ENCODE results near the gene PLA2G4D.

PLA2G4D gene

DNA sequence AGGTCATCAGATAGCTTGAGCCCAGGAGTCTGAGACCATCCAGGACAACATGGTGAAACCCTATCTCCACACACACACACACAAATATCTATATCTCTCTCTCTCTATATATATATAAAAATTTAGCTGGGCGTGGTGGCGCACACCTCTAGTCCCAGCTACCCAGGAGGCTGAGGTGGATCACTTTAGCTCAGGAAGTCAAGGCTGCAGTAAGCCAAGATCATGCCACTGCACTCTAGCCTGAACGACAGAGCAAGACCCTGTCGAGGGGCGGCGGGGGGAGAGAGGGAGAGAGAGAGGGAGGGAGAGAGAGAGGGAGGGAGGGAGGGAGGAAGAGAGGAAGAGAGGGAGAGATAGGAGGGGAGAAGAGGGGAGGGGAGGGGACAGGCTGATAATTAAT lies 34.1 kb upstream of the PLA2G4D start:
- TF ChIP-seq, protein P1, sequence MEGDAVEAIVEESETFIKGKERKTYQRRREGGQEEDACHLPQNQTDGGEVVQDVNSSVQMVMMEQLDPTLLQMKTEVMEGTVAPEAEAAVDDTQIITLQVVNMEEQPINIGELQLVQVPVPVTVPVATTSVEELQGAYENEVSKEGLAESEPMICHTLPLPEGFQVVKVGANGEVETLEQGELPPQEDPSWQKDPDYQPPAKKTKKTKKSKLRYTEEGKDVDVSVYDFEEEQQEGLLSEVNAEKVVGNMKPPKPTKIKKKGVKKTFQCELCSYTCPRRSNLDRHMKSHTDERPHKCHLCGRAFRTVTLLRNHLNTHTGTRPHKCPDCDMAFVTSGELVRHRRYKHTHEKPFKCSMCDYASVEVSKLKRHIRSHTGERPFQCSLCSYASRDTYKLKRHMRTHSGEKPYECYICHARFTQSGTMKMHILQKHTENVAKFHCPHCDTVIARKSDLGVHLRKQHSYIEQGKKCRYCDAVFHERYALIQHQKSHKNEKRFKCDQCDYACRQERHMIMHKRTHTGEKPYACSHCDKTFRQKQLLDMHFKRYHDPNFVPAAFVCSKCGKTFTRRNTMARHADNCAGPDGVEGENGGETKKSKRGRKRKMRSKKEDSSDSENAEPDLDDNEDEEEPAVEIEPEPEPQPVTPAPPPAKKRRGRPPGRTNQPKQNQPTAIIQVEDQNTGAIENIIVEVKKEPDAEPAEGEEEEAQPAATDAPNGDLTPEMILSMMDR (conservative IDR thresholded peaks at IDR 0.05; ENCODE audit: low read depth, low read length): no peak
- no peak for DNase-seq (ENCODE audit: low read depth)
- no peak overlapping the region for H3K4me3 ChIP-seq (ENCODE audit: low read length)

DNA sequence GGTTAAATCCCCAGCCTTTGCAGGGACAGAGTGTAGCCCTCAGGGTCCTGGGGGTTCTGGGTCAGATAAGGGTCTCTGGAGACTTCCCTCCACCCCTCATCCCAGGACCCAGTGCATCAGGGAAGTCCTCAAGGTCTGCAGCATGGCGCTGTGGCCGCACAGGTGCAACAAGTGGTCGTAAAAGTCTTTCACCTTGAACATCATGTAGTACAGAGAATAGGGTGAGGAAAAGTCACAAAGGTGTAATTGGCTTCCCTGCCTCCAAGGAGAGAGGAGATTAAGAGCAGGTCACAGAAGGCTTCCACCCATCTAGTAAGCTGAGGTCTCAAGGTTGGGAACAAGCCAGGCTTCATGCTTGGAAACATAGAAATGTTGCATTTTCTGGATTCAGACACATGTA lies 29.2 kb upstream of the PLA2G4D start:
- no peak overlapping the region for H3K4me3 ChIP-seq (ENCODE audit: low read length)
- DNase-seq (ENCODE audit: low read depth): no peak
- TF ChIP-seq, protein P1 (conservative IDR thresholded peaks at IDR 0.05; ENCODE audit: low read depth, low read length): no peak

DNA sequence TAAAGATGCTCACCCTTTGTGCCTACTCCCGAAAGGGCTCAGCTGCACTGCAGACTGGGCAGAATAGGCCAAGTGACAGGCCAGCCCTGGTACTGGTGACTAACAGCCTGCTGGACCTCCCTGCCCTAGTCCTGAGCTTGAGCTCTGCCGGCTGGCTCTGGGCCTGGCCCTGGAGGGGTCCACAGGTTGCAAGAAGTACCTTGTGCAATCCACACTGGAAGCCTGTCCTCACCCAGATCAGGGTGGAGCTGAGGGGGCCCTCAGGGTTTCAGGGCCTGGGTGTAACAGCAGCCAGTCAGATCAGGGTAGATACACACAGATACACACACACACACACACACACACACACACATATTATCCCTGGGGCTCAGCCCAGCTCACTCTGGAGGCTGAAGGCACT lies 27.3 kb upstream of the PLA2G4D start:
- no peak for DNase-seq (ENCODE audit: low read depth)
- TF ChIP-seq, protein P1 (conservative IDR thresholded peaks at IDR 0.05; ENCODE audit: low read depth, low read length): no peak
- H3K4me3 ChIP-seq (ENCODE audit: low read length): no peak overlapping the region

DNA sequence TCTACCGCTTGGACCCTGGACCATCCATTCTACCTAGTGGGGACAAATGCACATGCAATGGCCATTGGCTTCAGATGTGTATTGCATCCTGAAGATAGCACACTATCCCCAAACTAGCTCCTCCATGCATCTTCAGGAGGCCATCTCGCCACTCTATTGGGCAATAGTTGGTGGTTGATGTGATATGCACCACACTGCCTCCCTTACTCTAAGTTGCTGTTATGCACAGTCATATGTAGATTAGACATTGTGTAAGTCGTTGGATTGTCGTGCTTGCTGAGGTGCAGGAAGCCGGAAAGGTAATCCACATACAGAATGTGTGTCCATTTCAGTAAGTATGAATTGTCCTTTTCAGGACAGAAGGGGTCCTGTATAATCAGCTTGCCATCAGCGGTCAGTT lies 26.7 kb upstream of the PLA2G4D start:
- H3K4me3 ChIP-seq (ENCODE audit: low read length): no peak overlapping the region
- DNase-seq (ENCODE audit: low read depth): no peak
- TF ChIP-seq, protein P1 (conservative IDR thresholded peaks at IDR 0.05; ENCODE audit: low read depth, low read length): no peak

DNA sequence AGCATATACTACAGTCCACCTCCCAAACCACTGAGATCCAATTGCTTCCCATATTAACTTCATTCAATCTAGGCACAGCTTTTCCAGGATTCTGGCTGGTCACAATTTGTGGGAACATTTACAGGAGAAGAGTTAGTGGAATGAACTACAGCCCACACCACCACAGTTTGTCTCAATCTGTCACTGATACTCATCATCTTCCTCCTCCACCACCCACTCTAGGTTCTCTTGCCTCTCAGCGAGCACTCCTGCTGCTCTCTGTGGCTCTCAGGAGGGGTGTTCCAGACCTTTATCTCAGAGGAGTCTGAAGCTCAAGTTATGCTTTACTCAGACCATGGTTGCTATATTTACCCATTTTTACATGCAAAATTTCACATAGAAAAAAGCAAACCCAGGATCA lies 25.9 kb upstream of the PLA2G4D start:
- TF ChIP-seq, protein P1 (conservative IDR thresholded peaks at IDR 0.05; ENCODE audit: low read depth, low read length): no peak
- no peak overlapping the region for H3K4me3 ChIP-seq (ENCODE audit: low read length)
- no peak for DNase-seq (ENCODE audit: low read depth)

DNA sequence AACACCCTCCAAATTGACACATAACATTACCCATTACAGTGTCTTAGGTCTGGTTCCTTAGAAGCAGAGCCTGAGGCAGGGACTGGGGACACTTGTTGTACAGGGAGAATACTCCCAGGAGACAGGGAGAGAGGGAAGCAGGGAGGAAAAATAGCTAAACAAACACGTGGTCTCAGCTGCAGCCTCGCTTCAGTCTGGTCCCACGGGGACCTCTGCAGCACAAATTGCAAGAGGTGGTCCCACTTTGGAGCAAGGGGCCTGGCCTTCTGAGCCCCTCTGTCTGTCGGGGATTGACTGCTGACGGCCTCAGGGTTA lies 25.0 kb upstream of the PLA2G4D start:
- no peak for DNase-seq (ENCODE audit: low read depth)
- no peak overlapping the region for H3K4me3 ChIP-seq (ENCODE audit: low read length)
- TF ChIP-seq, protein P1 (conservative IDR thresholded peaks at IDR 0.05; ENCODE audit: low read depth, low read length): no peak

DNA sequence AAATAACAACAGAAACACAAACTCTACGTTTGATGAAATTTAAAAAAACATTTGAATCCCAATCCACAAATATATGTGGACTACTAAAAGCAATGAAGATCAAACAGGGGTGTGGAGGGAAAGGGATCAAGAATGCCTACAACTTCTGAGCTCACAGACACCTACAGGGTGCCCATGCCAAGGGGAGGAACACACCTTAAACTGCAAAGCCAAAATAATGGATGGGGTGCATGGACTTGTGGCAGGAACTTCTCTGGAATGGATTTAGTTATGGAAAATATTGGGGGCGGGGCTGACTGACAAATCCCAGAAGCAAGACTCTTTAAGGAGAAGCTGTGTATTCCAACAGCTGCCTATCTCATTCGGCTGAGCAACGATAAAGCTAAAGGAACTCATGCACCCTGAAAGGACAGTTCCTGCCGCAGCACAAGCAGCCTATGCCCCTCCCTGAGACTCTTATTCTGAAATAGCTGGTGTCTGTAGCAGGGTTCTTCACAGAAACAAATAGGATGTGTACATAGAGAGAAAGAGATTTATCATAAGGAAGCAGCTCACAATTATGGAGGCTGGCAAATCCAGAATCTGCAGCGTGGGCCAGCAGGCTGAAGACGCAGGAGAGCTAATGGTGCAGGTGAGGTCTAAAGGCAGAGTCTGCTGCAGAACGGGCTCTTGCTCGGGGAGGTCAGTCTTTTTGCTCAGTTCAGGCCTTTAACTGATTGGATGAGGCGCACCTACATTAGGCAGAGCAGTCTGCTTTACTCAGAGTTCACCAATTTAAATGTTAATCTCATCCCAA lies 24.5 kb upstream of the PLA2G4D start:
- DNase-seq (ENCODE audit: low read depth): no peak
- no peak overlapping the region for H3K4me3 ChIP-seq (ENCODE audit: low read length)
- TF ChIP-seq, protein P1 (conservative IDR thresholded peaks at IDR 0.05; ENCODE audit: low read depth, low read length): no peak

All from retinal pigment epithelial cell (primary cell).